GM12878 (cell line): ENCODE data around the gene BCAP31. TPM values are rescaled to one million over a fixed set of nuclear protein-coding genes. Genes with fewer than 3 reads are reported as not detected.
"Not testable (repeated sequence)": the region's sequence is repeated elsewhere in the genome, so short reads cannot be mapped to it uniquely, and the experiment has no call there.

Source experiments
- ATAC-seq: fragments of 200-7000 bp; cut with Tn5 transposase; 3 replicates; pipeline ENCODE4 v1.9.1; 2020; ENCODE audit warnings: mild to moderate bottlenecking, moderate library complexity
- BruUV-seq: library from RNA; stranded (reverse); fragments of 400-500 nt; replicated peaks from 2 replicates; lab custom pipeline; 2021; lab: Mats Ljungman, UMichigan
- CTCF ChIA-PET: fragments of 300-600 bp; sonication (Branson Sonifier 250); formaldehyde crosslinking; extraction: SDS; loops from one replicate; lab custom pipeline; 2021; ENCODE audit warnings: inconsistent platforms; lab: Yijun Ruan, JAX
- POLR2A ChIA-PET: fragments of 350-600 bp; formaldehyde crosslinking; extraction: SDS; loops from one replicate; lab custom pipeline; 2021; ENCODE audit warnings: inconsistent platforms; lab: Charles Lee
- RAD21 ChIA-PET: fragments of 300-600 bp; sonication (Branson Sonifier 250); formaldehyde crosslinking; loops from one replicate; lab custom pipeline; 2023; ENCODE audit warnings: antibody characterized with exemption; ENCODE audit not compliant: unreplicated experiment; lab: Charles Lee
- SMC1A ChIA-PET: fragments of 300-600 bp; sonication (Branson Sonifier 250); formaldehyde crosslinking; loops from one replicate; lab custom pipeline; 2023; ENCODE audit not compliant: unreplicated experiment, uncharacterized antibody; lab: Charles Lee
- DNase-seq: peaks from one replicate; pipeline ENCODE4 v3.0.0-alpha.2; 2011; ENCODE audit warnings: low read depth, low spot score
- FAIRE-seq: peaks from 3 replicates; lab custom pipeline; 2011; peaks lifted over from hg19 to GRCh38; lab: Jason Lieb, UNC
- H2AFZ ChIP-seq: 2 replicates; pipeline ENCODE4 v1.6.0; 2011; ENCODE audit warnings: low read depth, low read length, control low read depth; ENCODE audit not compliant: control insufficient read depth
- H3K27ac ChIP-seq: 2 replicates; pipeline ENCODE4 v1.5.1; 2011; ENCODE audit warnings: control low read depth; ENCODE audit not compliant: control insufficient read depth, insufficient read depth
- H3K27me3 ChIP-seq, 2 experiments: replicated peaks in 1 of 2; 2 replicates each; pipeline versions ENCODE4 v1.6.0 to v1.6.1; 2011; ENCODE audit warnings: low read length in 1 of 2; ENCODE audit not compliant: control insufficient read depth in 2 of 2, insufficient read depth in 2 of 2
- H3K36me3 ChIP-seq, 2 experiments: 2 replicates each; pipeline ENCODE4 v1.5.1; 2011; ENCODE audit warnings: low read length in 1 of 2; ENCODE audit not compliant: control insufficient read depth in 2 of 2, insufficient read depth in 2 of 2
- H3K4me1 ChIP-seq: 2 replicates; pipeline ENCODE4 v1.6.1; 2011; ENCODE audit warnings: mild to moderate bottlenecking, low read length, moderate library complexity, mixed read lengths; ENCODE audit not compliant: control insufficient read depth, insufficient read depth
- H3K4me2 ChIP-seq: 2 replicates; pipeline ENCODE4 v1.6.0; 2011; ENCODE audit warnings: control low read depth; ENCODE audit not compliant: control insufficient read depth, insufficient read depth
- H3K4me3 ChIP-seq: fragments of 200-600 bp; sonication (generic); 2 replicates; pipeline ENCODE4 v1.5.1; 2016
- H3K79me2 ChIP-seq: 2 replicates; pipeline ENCODE4 v1.6.0; 2011; ENCODE audit warnings: low read length; ENCODE audit not compliant: control insufficient read depth, insufficient read depth
- H3K9ac ChIP-seq: 2 replicates; pipeline ENCODE4 v1.8.0; 2011; ENCODE audit warnings: low read length, control low read depth, mixed read lengths; ENCODE audit not compliant: control insufficient read depth, insufficient read depth
- H3K9me3 ChIP-seq: replicated peaks from 3 replicates; pipeline ENCODE4 v1.5.1; 2011; ENCODE audit warnings: mild to moderate bottlenecking, low read length; ENCODE audit not compliant: control insufficient read depth, insufficient read depth
- H4K20me1 ChIP-seq: 2 replicates; pipeline ENCODE4 v1.6.0; 2011; ENCODE audit not compliant: control insufficient read depth, insufficient read depth
- PAX5 ChIP-seq: IDR thresholded peaks from 2 replicates; pipeline ENCODE4 v1.6.1; 2011; ENCODE audit warnings: low read depth, low read length, borderline replicate concordance
- ZNF384 ChIP-seq: IDR thresholded peaks from 2 replicates; pipeline ENCODE4 v1.6.1; 2012; ENCODE audit warnings: low read depth, mild to moderate bottlenecking, low read length, improper control_type of control experiment, borderline replicate concordance
- WGBS: methylation state at CpG from one replicate; pipeline ENCODE4 v1.1.6; 2016; ENCODE audit warnings: low lambda C conversion rate; ENCODE audit not compliant: insufficient replicate concordance, insufficient coverage; ENCODE audit errors: missing lambda C conversion rate; 5-methylcytosine and 5-hydroxymethylcytosine counted together
- in situ Hi-C: fragments of 300-500 bp; cut with MboI; formaldehyde crosslinking; loops from 9 replicates; pipeline ENCODE4 v1.14.3; 2018; ENCODE audit warnings: mixed read lengths
- intact Hi-C: fragments of 100-400 bp; cut with micrococcal nuclease; formaldehyde crosslinking; loops from one replicate; pipeline ENCODE4 v1.14.2; 2022; ENCODE audit not compliant: unreplicated experiment
- polyA plus RNA-seq, 11 experiments: library from polyadenylated mRNA; depleted of rRNA in 4 of 11; unstranded in 6 of 11; stranded (reverse) in 5 of 11; fragments of >200 nt; fragmentation: Nextera tagmentation in 4 of 11; fragmentation: Illumina TruSeq in 1 of 11; extraction: Ambion mirVana in 4 of 11; extraction: Trizol in 1 of 11; gene quantifications; 1 replicate in 1 of 11; 2 replicates in 10 of 11; pipeline versions ENCODE4 v1.2.1 to v1.2.3, GENCODE V29; 2011 to 2016; ENCODE audit warnings: inconsistent platforms in 2 of 11, missing spikeins in 2 of 11, low read depth in 1 of 11
- total RNA-seq, 4 experiments: library from RNA; depleted of rRNA in 3 of 4; stranded (reverse); fragments of >200 nt in 3 of 4; fragmentation: Illumina TruSeq in 1 of 4; extraction: Trizol in 1 of 4; gene quantifications; 2 replicates each; pipeline versions ENCODE4 v1.2.1 to v1.2.3, GENCODE V29; 2013 to 2021

Gene BCAP31
- total and polyA plus RNA-seq, 10 of the 15 experiments (the other 5 are each of a cell fraction or from before 2014, with no cell fraction given) = 63.1 to 246 (median 95.6) TPM

DNA sequence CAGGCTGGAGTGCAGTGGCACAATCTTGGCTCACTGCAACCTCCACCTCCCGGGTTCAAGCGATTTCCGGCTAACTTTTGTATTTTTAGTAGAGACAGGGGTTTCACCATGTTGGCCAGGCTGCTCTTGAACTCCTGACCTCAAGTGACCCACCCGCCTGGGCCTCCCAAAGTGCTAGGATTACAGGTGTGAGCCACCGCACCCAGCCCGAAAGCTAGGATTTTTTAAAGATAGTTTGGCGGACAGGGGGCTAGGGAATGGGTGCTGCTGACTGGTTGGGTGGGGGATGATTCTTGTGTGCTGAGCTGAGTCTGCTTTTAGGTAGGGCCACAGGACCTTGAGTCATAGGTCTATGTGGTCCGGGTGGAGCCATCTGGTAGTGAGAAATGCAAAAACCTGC is 40.7 kb downstream of the BCAP31 start:
- H3K9me3 ChIP-seq, intact Hi-C loops, H3K4me3 ChIP-seq, in situ Hi-C loops, H3K27me3 ChIP-seq, H3K27ac ChIP-seq, H3K9ac ChIP-seq, H4K20me1 ChIP-seq, FAIRE-seq, H3K4me1 ChIP-seq, ATAC-seq, H3K36me3 ChIP-seq, H3K4me2 ChIP-seq, H2AFZ ChIP-seq, BruUV-seq, RAD21 ChIA-PET, H3K79me2 ChIP-seq, POLR2A ChIA-PET, DNase-seq, SMC1A ChIA-PET: not testable (repeated sequence)
- CTCF ChIA-PET = interaction anchor here (1.3 kb wide), 1 partner anchor 15 kb away, joined by 3 read pairs; no protein-coding TSS in a partner anchor
- WGBS = 81% methylated on average over 8 of the region's 8 CpGs

DNA sequence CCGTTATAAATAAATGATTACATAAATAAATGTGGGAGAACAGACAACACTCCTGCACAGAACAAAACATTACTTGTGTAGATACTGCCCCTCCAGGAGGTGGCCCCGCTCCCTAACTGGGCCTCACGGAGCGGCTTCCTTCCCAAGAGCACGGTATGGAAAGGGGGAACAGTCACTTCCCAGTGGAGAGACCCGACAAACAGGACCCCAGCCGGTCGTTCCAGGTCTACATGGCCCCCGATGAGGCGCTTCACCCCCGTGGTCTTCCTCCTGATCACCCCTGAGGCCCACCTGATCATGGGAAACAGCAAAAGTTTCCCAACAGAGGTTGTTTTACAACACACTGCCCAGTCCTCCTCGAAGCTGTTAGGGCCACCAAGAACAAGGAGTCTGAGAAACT is 43.0 kb downstream of the BCAP31 start:
- SMC1A ChIA-PET = no interaction called here
- POLR2A ChIA-PET = no interaction called here
- Histone ChIP-seq H2AFZ (no peak overlapping the region), H3K9me3 (no peaks in the 10 kb centered on the region; the same call in 2 of the 3 replicates), H3K4me1 (no peaks in the 10 kb centered on the region), H3K4me2 (no peak overlapping the region), H3K27ac (no peak overlapping the region), H3K9ac (no peak overlapping the region), H3K36me3 (no peaks in the 10 kb centered on the region), H4K20me1 (no peaks in the 10 kb centered on the region; the same call in 1 of the 2 replicates), H3K27me3 (no peaks in the 10 kb centered on the region), H3K4me3 (no peak overlapping the region), H3K79me2 (no peaks in the 10 kb centered on the region)
- CTCF ChIA-PET = interaction anchor here (0.6 kb wide), 1 partner anchor 54 kb away, joined by 3 read pairs; no protein-coding TSS in a partner anchor
- ATAC-seq (no peak), FAIRE-seq (no peak), DNase-seq (no peak)
- in situ Hi-C loops (no loop called here), intact Hi-C loops (no loop called here)
- TF ChIP-seq ZNF384 = no peak
- no peak for TF ChIP-seq PAX5
- WGBS = 54% methylated on average over 12 of the region's 12 CpGs
- RAD21 ChIA-PET = no interaction called here
- no TSS peak for BruUV-seq
